Omental fat pad (tissue), 4 donors: Measurements from ENCODE around the gene FAM83C. TPM values are rescaled to one million over a fixed set of nuclear protein-coding genes. Genes with fewer than 3 reads are reported as not detected.
"Not testable (repeated sequence)": the region's sequence is repeated elsewhere in the genome, so short reads cannot be mapped to it uniquely, and the experiment has no call there.

ENCODE experiments used
- ATAC-seq: fragments of 150-250 bp; one replicate; pipeline ENCODE4 v1.9.1; 2016; ENCODE audit warnings: mild to moderate bottlenecking, moderate library complexity; ENCODE audit not compliant: low FRiP score
- DNase-seq: peaks from one replicate; pipeline ENCODE4 v3.0.0-alpha.2; 2019; ENCODE audit warnings: low spot score
- total RNA-seq, 4 donors: library from RNA; depleted of rRNA; stranded (reverse); fragments of >200 nt; gene quantifications; one replicate each; pipeline ENCODE4 v1.1.0, GENCODE V29; 2016
- TF ChIP-seq, protein P1 (sequence below), 3 donors: fragments of 450-650 bp; IDR thresholded peaks; one replicate each; pipeline ENCODE4 v1.5.1; 2016 to 2017; ENCODE audit warnings: antibody characterized with exemption in 3 of 3, mild to moderate bottlenecking in 3 of 3, moderate library complexity in 2 of 3

The FAM83C gene
- total RNA-seq, 4 donors from 2014 or later = 0.09 TPM; not detected in 3

DNA sequence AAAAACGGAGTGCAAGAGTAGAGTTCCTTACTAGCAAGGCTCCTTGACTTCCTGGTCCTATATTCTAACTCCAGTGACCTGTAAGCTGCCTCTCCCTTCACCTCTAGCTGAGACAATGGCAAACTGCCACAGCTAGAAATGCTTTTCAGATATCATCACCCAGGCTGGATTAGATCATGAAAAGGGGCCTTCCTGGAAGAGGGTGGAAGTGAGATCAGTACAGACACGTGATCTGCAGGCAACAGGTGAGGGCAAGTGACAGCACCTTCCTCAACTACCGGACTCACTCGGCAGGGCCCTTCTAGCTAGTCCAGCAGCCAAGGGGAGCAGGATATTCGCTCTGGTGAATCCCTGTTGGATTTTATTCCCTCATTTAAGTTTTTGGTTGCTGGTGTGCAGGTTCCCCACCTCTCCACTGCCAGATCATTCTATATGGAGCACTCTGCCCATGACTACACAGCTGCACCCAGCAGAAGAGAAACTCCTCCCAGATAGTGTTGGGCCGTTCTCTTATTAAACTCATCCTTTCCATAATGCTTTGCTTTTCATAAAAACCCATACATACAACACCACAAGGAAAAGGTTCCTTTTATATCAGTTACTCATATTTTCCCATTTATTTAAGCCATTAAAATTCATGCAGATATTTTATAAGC lies 26.4 kb upstream of the FAM83C start:
- TF ChIP-seq, protein P1, sequence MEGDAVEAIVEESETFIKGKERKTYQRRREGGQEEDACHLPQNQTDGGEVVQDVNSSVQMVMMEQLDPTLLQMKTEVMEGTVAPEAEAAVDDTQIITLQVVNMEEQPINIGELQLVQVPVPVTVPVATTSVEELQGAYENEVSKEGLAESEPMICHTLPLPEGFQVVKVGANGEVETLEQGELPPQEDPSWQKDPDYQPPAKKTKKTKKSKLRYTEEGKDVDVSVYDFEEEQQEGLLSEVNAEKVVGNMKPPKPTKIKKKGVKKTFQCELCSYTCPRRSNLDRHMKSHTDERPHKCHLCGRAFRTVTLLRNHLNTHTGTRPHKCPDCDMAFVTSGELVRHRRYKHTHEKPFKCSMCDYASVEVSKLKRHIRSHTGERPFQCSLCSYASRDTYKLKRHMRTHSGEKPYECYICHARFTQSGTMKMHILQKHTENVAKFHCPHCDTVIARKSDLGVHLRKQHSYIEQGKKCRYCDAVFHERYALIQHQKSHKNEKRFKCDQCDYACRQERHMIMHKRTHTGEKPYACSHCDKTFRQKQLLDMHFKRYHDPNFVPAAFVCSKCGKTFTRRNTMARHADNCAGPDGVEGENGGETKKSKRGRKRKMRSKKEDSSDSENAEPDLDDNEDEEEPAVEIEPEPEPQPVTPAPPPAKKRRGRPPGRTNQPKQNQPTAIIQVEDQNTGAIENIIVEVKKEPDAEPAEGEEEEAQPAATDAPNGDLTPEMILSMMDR (IDR thresholded peaks at IDR 0.05) = no peak
- peak; percentile 81 for ATAC-seq
- no peak for DNase-seq

DNA sequence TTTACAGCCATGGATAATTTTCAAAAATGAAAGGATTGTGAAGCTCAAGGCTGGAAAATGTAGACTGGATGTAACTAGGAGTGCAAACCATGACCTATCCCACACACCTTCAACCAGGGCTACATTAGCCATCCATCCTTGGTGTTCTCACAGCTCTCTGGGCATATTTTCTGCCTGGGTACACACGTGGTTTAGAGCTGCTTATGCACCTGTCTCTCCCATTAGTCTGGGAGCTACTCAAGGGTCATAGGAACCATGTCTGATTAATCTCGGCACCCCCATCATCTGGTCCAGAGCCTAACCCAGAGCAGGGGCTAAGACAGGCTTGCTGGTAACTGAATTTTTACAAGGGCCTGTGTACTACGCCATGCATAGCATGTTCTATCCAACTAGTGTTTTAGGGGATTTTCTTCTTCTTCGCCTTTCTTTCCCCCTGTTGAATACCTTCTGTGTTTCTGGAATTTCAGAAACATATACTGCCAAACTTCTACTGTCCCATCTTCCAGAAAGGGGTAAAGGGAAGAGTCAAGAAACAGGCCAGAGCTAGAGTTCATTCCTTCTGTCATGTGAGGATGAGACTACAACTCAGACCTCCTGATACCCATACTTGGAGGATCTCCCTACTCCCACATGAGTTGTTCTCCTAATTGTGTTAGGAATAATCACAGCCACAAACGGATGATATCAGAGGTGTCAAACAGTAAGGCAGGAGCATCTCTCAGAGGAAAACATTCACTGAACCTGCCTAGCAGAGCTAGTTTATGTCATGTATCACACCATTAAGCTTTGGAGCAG lies 25.4 kb upstream of the FAM83C start:
- TF ChIP-seq, protein P1 (IDR thresholded peaks at IDR 0.05) = no peak
- ATAC-seq (peak; percentile 22), DNase-seq (no peak)

DNA sequence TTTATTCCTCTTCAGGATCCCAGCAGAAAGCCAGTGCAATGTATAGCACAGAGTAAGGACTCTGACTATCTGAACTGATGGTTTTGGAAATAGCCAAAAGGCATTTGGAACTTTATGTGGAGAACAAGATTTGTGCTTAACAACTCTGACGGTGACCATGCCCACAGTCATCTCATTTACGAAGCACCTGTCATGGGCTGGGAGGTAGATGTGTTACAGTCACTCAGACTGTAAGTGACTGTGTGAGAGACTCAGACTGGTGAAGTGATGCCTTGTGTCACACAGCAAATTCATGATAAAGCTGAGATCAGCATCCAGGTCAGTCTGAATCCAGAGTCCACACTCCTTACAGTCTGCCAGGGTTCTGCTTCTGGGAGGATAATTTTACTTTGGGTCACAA lies 23.9 kb upstream of the FAM83C start:
- ATAC-seq = no peak
- TF ChIP-seq, protein P1 (IDR thresholded peaks at IDR 0.05) = no peak
- DNase-seq = no peak

DNA sequence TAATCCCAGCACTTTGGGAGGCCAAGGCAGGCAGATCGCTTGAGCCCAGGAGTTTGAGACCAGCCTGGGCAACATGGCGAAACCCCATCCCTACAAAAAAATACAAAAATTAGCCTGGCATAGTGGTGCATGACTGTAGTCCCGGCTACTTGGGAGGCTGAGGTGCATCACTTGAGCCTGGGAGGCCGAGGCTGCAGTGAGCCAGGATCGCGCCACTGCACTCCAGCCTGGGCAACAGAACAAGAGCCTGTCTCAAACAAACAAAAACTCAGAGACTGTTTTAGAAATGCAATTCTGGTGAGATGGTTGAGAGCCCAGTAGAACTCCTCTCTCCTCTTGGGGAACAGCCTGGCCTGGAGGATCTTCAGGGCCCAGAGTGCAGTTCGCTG lies 23.4 kb upstream of the FAM83C start:
- not testable (repeated sequence) for DNase-seq, ATAC-seq

DNA sequence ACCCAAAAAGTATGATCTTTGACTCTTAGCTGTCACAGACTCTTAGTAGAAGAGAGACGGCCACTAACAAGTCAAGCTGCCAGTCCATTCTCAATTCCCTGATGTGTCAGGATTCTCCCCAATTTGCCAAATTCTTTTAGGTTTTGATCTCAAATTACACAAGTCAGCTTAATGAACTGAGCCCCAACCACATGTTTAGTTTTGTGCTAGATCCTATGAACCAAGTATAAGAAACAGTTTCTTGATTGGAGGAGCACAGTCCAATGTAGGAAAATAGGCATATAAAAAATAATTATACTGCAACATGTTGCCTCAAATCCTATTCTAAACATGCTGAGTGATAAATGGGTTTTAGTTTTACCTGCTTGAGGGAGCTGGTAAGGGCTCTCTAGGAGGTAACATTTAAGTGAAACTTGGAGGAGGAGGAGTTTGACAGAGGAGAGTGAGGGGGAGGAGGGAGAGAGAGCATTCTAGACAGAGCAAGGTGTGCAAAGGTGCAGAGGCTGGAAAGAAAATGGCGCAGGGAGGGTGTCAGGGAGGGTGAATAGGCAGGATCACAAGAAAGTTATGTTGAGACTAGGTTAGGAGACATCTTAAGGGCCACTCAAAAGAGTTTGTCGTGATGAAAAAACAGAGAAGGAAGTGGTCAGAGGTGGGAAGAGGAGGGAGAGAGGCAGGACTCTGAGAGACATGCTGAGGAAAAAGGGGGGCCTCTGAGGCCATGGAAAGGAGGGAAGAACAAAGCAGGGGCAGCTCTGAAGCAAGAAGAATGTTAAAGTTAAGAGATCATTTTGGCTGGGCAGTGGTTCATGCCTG lies 22.8 kb upstream of the FAM83C start:
- no peak for ATAC-seq
- TF ChIP-seq, protein P1 (IDR thresholded peaks at IDR 0.05) = no peak
- no peak for DNase-seq

DNA sequence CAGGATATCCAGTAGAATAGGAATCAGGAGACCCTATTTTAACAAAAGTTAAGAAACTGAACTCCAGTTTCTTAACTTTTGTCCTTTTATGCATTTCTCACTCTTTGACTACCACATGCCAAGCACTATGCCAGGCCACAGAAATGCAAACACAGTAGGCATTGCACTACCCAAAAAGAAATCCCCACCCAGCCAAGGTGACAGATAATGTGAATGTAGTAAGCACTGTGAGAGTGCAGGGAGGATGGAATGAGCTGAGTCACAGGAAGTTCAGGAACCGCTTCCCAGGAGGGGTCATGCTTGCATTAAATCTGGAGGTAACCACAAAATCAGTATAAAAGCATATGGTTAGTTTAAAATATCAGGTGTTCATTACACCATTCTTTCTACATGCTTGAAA lies 20.1 kb upstream of the FAM83C start:
- DNase-seq = no peak
- no peak for ATAC-seq
- TF ChIP-seq, protein P1 (IDR thresholded peaks at IDR 0.05) = no peak

DNA sequence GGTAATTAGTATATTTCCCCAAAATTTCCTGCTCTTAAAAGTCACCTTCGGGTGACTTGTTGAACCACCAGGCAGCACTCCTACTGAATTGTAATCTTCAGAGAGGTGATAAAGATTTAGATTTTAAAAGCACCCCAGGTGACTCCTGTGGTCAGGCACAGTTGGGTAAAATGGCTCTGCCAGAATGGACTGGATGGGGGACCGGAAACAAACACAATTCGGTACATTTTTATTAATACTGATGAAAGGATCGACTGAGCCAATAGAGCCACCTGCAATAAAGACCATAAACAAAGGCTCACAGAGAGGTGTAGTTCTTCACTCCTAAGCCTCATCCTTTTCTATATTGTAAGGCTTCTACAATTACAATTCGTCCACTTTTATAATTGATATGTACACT lies 19.6 kb upstream of the FAM83C start:
- ATAC-seq (no peak), DNase-seq (no peak)
- TF ChIP-seq, protein P1 (IDR thresholded peaks at IDR 0.05) = no peak
